Measurements from ENCODE around the gene ERV3-1. TPM values are rescaled to one million over a fixed set of nuclear protein-coding genes. Genes with fewer than 3 reads are reported as not detected.
A peak's percentile ranks its signal among the peaks of the same experiment; 100 is the strongest.
"Not testable (repeated sequence)": the region's sequence is repeated elsewhere in the genome, so short reads cannot be mapped to it uniquely, and the experiment has no call there.

ERV3-1 gene
- 9.7 and 9.8 TPM in 2 replicates for total RNA-seq

DNA sequence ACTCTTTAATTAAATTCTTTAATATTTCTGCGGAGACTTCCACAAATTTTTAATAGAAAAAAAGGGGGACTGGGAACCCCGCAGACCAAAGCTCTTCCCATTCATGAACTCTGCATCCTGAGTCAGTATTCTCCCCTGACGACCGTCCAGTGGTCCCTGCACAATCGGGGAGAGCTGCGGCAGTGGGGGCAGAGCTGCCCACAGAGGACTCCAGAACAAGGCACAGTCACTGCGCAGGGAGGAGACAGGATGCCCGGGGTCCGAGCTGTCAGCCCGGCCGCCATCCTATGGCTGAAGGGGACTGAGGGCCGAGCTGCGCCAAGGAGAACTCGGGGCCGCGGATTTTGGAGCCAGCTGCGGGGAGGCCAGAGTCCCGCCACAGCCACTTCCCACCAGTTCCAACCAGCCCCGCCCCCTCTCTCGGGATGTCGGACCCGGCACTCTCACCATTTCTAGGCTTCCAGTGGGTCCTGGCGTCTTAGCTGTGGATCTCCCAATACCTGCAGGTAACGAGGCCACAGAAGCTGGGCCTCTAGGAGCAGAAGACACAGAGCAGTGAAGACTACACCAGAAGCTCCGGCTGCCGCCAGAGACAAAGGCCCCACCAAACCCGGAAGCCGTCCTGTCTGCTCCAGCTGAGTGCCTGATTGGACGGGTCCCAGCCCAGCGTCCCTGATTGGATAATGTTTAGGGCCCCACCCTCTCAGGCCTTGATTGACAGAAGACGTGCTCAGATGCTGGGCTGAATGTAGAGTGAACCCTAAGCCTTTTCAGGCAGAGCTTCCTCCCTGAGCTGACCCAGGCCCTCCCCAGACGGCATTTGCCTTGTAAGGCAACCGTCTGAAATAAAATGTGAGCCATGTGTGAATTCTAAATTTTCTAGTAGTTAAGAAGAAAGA is at the start of gene ERV3-1:
Gene ERV3-1, minus strand, starts transcription at position 594 of the 899 bp plus-strand sequence. CDS start 13,661 bp downstream, outside the sequence.
- Mint-ChIP-seq H3K36me3 (ENCODE audit: low read depth) (peaks cover 46% of the 10 kb centered on the region), H3K9me3 (peaks cover 31% of the 10 kb centered on the region), H3K4me3 (ENCODE audit: low read depth) (peak within 1 kb of the TSS; percentile 94), H3K4me1 (ENCODE audit: low read depth) (peaks cover 22% of the 10 kb centered on the region), H3K27ac (peak within 1 kb of the TSS; percentile 95), H3K27me3 (ENCODE audit: low read depth) (no peaks in the 10 kb centered on the region)
- intact Hi-C loops (cut with micrococcal nuclease) = loop anchor here (1.0 to 2.0 kb wide), 3 partner anchors 32 to 103 kb away; partner anchors contain the start of gene ZNF273
- DNase-seq (ENCODE audit: low spot score) = peak; percentile 91

- intact Hi-C loops (cut with micrococcal nuclease) = not testable (repeated sequence)
These were observed 49.3 kb upstream of the ERV3-1 start for GRCh38 chr7:65055786-65056185.

GRCh38 chr7:65054466-65054994 is 48.0 kb upstream of the ERV3-1 start:
- H3K4me3 Mint-ChIP-seq (ENCODE audit: low read depth); H3K27me3 Mint-ChIP-seq (ENCODE audit: low read depth); H3K4me1 Mint-ChIP-seq (ENCODE audit: low read depth); intact Hi-C loops (cut with micrococcal nuclease); DNase-seq (ENCODE audit: low spot score); H3K27ac Mint-ChIP-seq: not testable (repeated sequence)
- H3K9me3 Mint-ChIP-seq = peaks cover 18% of the 10 kb centered on the region
- H3K36me3 Mint-ChIP-seq (ENCODE audit: low read depth) = peaks cover 59% of the 10 kb centered on the region

More at GRCh38 chr7:65055786-65056185, 49.3 kb upstream of the ERV3-1 start:
- not testable (repeated sequence) for H3K27ac Mint-ChIP-seq; DNase-seq (ENCODE audit: low spot score); H3K4me3 Mint-ChIP-seq (ENCODE audit: low read depth); H3K27me3 Mint-ChIP-seq (ENCODE audit: low read depth); H3K4me1 Mint-ChIP-seq (ENCODE audit: low read depth)
- H3K36me3 Mint-ChIP-seq (ENCODE audit: low read depth) = peaks cover 55% of the 10 kb centered on the region
- peaks cover 10% of the 10 kb centered on the region for H3K9me3 Mint-ChIP-seq

GRCh38 chr7:65051654-65052053 is 45.2 kb upstream of the ERV3-1 start:
- H3K27ac Mint-ChIP-seq; intact Hi-C loops (cut with micrococcal nuclease); DNase-seq (ENCODE audit: low spot score); H3K4me3 Mint-ChIP-seq (ENCODE audit: low read depth); H3K4me1 Mint-ChIP-seq (ENCODE audit: low read depth); H3K27me3 Mint-ChIP-seq (ENCODE audit: low read depth): not testable (repeated sequence)
- Mint-ChIP-seq H3K9me3 (peaks cover 18% of the 10 kb centered on the region), H3K36me3 (ENCODE audit: low read depth) (peaks cover 43% of the 10 kb centered on the region)

GRCh38 chr7:65051139-65051538 is 44.7 kb upstream of the ERV3-1 start:
- H3K4me1 Mint-ChIP-seq (ENCODE audit: low read depth); intact Hi-C loops (cut with micrococcal nuclease); H3K27me3 Mint-ChIP-seq (ENCODE audit: low read depth); DNase-seq (ENCODE audit: low spot score); H3K4me3 Mint-ChIP-seq (ENCODE audit: low read depth); H3K27ac Mint-ChIP-seq: not testable (repeated sequence)
- peaks cover 18% of the 10 kb centered on the region for H3K9me3 Mint-ChIP-seq
- peaks cover 38% of the 10 kb centered on the region for H3K36me3 Mint-ChIP-seq (ENCODE audit: low read depth)

DNA sequence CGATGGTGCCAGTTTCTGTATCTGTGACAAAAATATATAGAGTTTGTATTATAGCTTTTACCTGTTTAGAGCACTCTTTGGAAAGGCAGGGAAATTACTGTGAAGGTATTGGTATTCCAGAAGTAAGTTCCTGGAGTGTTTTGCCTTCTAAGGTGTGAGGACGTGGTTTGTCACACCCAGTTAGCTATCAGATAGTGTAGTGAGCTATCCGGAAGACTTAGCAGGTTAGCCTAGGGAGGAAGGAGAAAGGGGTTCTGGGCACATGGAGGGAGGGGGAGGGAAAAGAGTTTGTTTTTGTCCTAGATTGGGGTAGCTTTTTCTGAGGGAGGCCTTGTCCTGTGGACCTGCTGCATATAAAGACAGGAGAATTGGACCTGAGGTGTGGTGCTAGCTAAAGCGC is 39.8 kb upstream of the ERV3-1 start:
- H3K27ac Mint-ChIP-seq; H3K4me3 Mint-ChIP-seq (ENCODE audit: low read depth); DNase-seq (ENCODE audit: low spot score); H3K4me1 Mint-ChIP-seq (ENCODE audit: low read depth); H3K27me3 Mint-ChIP-seq (ENCODE audit: low read depth); intact Hi-C loops (cut with micrococcal nuclease): not testable (repeated sequence)
- H3K36me3 Mint-ChIP-seq (ENCODE audit: low read depth) = peaks cover 28% of the 10 kb centered on the region
- peaks cover 13% of the 10 kb centered on the region for H3K9me3 Mint-ChIP-seq

DNA sequence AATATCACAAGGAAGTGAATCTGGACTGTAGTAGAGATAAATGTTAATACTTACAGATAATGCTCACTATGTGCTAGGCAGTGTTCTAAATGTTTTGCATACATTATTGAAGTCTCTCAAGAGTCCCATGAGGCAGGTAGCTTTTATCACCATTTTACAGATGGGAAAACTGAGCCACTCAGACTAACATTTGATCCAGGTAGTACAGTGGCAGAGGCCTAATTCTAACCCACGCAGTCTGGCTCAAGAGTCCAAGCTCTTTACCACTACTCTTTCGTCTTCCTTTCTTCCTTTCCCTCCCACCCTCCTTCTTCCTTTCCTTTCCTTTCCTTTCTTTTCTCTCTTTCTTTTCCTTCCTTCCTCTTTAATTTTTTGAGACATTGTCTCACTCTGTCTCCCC is 39.1 kb upstream of the ERV3-1 start:
- H3K9me3 Mint-ChIP-seq; H3K27ac Mint-ChIP-seq; H3K4me1 Mint-ChIP-seq (ENCODE audit: low read depth); H3K27me3 Mint-ChIP-seq (ENCODE audit: low read depth); DNase-seq (ENCODE audit: low spot score); H3K4me3 Mint-ChIP-seq (ENCODE audit: low read depth); intact Hi-C loops (cut with micrococcal nuclease): not testable (repeated sequence)
- peaks cover 20% of the 10 kb centered on the region for H3K36me3 Mint-ChIP-seq (ENCODE audit: low read depth)

- H3K27me3 Mint-ChIP-seq (ENCODE audit: low read depth); H3K9me3 Mint-ChIP-seq; H3K36me3 Mint-ChIP-seq (ENCODE audit: low read depth): not testable (repeated sequence)
- DNase-seq (ENCODE audit: low spot score) = peak; percentile 26
- Mint-ChIP-seq H3K27ac (peak overlapping the region; percentile 45), H3K4me3 (ENCODE audit: low read depth) (peak overlapping the region; percentile 79), H3K4me1 (ENCODE audit: low read depth) (peaks cover 16% of the 10 kb centered on the region)
- intact Hi-C loops (cut with micrococcal nuclease) = loop anchor here (1.0 to 10.0 kb wide), 6 partner anchors 32 to 476 kb away; partner anchors contain the start of genes ERV3-1, ZNF107, ZNF138 and ZNF273
These were observed 32.3 kb upstream of the ERV3-1 start for GRCh38 chr7:65038767-65039166.

GRCh38 chr7:65037740-65038688 is 31.5 kb upstream of the ERV3-1 start:
- peak; percentile 85 for DNase-seq (ENCODE audit: low spot score)
- intact Hi-C loops (cut with micrococcal nuclease) = loop anchor here (1.0 to 10.0 kb wide), 6 partner anchors 32 to 475 kb away; partner anchors contain the start of genes ERV3-1, ZNF107, ZNF138 and ZNF273
- Mint-ChIP-seq H3K4me3 (ENCODE audit: low read depth) (peak overlapping the region; percentile 74), H3K36me3 (ENCODE audit: low read depth) (peaks cover 3% of the 10 kb centered on the region), H3K27ac (peak overlapping the region; percentile 70), H3K4me1 (ENCODE audit: low read depth) (peaks cover 16% of the 10 kb centered on the region), H3K9me3 (no peaks in the 10 kb centered on the region), H3K27me3 (ENCODE audit: low read depth) (no peaks in the 10 kb centered on the region)

- H3K36me3 Mint-ChIP-seq (ENCODE audit: low read depth); H3K9me3 Mint-ChIP-seq; DNase-seq (ENCODE audit: low spot score); H3K4me3 Mint-ChIP-seq (ENCODE audit: low read depth); H3K27ac Mint-ChIP-seq; H3K27me3 Mint-ChIP-seq (ENCODE audit: low read depth): not testable (repeated sequence)
- H3K4me1 Mint-ChIP-seq (ENCODE audit: low read depth) = peaks cover 16% of the 10 kb centered on the region
- intact Hi-C loops (cut with micrococcal nuclease) = loop anchor here (5.0 to 10.0 kb wide), 3 partner anchors 244 to 372 kb away; partner anchors contain the start of genes ZNF107, ZNF138 and ZNF92
These were observed 30.0 kb upstream of the ERV3-1 start for GRCh38 chr7:65036526-65036925.

DNA sequence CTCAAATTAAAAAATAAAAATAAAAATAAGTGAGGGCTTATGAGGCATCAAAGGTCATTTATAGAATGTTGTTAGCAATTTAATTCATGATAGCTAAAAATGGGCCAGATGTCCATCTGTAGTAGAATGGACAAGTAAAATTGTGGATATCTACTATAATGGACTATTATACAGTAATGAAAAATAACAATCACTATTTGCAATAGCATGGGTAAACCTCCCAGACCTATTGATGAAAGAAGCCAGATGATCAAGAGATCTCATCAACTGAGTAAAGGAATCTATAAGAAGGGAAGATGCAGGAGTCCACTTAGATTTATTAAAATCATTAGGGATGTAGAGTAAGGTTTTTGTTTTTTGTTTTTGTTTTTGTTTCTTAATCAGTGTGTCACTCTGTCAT is 29.0 kb upstream of the ERV3-1 start:
- not testable (repeated sequence) for DNase-seq (ENCODE audit: low spot score); H3K36me3 Mint-ChIP-seq (ENCODE audit: low read depth); H3K4me3 Mint-ChIP-seq (ENCODE audit: low read depth); H3K27ac Mint-ChIP-seq; H3K9me3 Mint-ChIP-seq; H3K27me3 Mint-ChIP-seq (ENCODE audit: low read depth)
- intact Hi-C loops (cut with micrococcal nuclease) = loop anchor here (5.0 to 10.0 kb wide), 3 partner anchors 243 to 371 kb away; partner anchors contain the start of genes ZNF107, ZNF138 and ZNF92
- peaks cover 16% of the 10 kb centered on the region for H3K4me1 Mint-ChIP-seq (ENCODE audit: low read depth)
